Osteoblast (primary cell): Measurements from ENCODE around the gene RASGRP4. TPM values are rescaled to one million over a fixed set of nuclear protein-coding genes. Genes with fewer than 3 reads are reported as not detected.
A peak's percentile ranks its signal among the peaks of the same experiment; 100 is the strongest.

ENCODE experiments used
- DNase-seq: peaks from one replicate; pipeline ENCODE4 v3.0.0; 2011; ENCODE audit warnings: low spot score, mixed read lengths; ENCODE audit not compliant: insufficient read length; ENCODE audit errors: missing footprints
- H2AFZ ChIP-seq: 2 replicates; pipeline ENCODE4 v1.6.0; 2011; ENCODE audit warnings: mild to moderate bottlenecking, low read length
- H3K27ac ChIP-seq: 2 replicates; pipeline ENCODE4 v1.5.1; 2011; ENCODE audit warnings: mild to moderate bottlenecking, low read depth, low read length, moderate library complexity
- H3K27me3 ChIP-seq: 2 replicates; pipeline ENCODE4 v1.6.0; 2012; ENCODE audit warnings: mild to moderate bottlenecking, control low read depth, inconsistent platforms, low read length, moderate library complexity; ENCODE audit not compliant: insufficient read depth
- H3K36me3 ChIP-seq: 2 replicates; pipeline ENCODE4 v1.5.1; 2011; ENCODE audit warnings: mild to moderate bottlenecking, low read length, control low read depth, moderate library complexity; ENCODE audit not compliant: insufficient read depth
- H3K4me1 ChIP-seq: 2 replicates; pipeline ENCODE4 v1.5.1; 2011; ENCODE audit warnings: mild to moderate bottlenecking, low read length, control low read depth, moderate library complexity; ENCODE audit not compliant: insufficient read depth
- H3K4me2 ChIP-seq: 2 replicates; pipeline ENCODE4 v1.6.0; 2011; ENCODE audit warnings: mild to moderate bottlenecking, low read length; ENCODE audit not compliant: insufficient read depth
- H3K4me3 ChIP-seq: fragments of 200-600 bp; sonication (generic); 3 replicates; pipeline ENCODE4 v1.5.1; 2012; ENCODE audit warnings: mild to moderate bottlenecking, low read length, inconsistent platforms; ENCODE audit not compliant: insufficient read depth
- H3K79me2 ChIP-seq: 2 replicates; pipeline ENCODE4 v1.6.0; 2012; ENCODE audit warnings: mild to moderate bottlenecking, low read length, control low read depth, inconsistent platforms; ENCODE audit not compliant: insufficient read depth
- H3K9me3 ChIP-seq: 2 replicates; pipeline ENCODE4 v1.5.1; 2011; ENCODE audit warnings: low read depth, low read length, control low read depth
- H4K20me1 ChIP-seq: 2 replicates; pipeline ENCODE4 v1.6.0; 2012; ENCODE audit warnings: mild to moderate bottlenecking, low read length, control low read depth; ENCODE audit not compliant: insufficient read depth
- CTCF ChIP-seq: IDR thresholded peaks from 2 replicates; pipeline ENCODE4 v1.5.1; 2011; ENCODE audit warnings: mild to moderate bottlenecking, low read depth, low read length, moderate library complexity; ENCODE audit errors: extremely low read depth
- total RNA-seq: library from RNA; depleted of rRNA; stranded (reverse); fragments of >200 nt; gene quantifications from 2 replicates; pipeline ENCODE4 v1.2.3, GENCODE V29; 2012

The RASGRP4 gene
- total RNA-seq, 1 donor: not detected

- TF ChIP-seq CTCF: no peak
These were observed 63.7 kb downstream of the RASGRP4 start for GRCh38 chr19:38362076-38362945.

DNA sequence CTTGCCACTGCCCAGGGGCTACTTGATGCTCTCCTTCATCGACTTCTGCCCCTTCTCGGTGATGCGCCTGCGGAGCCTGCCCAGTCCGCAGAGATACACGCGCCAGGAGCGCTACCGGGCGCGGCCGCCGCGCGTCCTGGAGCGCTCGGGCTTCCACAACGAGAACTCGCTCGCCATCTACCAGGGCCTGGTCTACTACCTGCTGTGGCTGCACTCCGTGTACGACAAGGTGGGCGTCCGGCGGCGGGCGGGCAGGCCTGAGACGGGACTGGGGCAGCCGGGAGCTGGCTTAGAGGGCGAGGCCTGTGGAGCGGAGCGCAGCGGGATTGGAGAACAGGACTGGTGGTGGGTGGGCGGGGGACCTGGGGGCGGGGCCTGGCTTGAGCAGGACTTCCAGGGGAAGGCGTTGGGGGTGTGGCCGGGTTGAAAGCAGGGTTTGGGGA is 64.4 kb downstream of the RASGRP4 start:
- peaks cover 5% of the 10 kb centered on the region for H3K4me1 ChIP-seq
- H3K4me3 ChIP-seq: peak overlapping the region; percentile 70
- H3K79me2 ChIP-seq: no peaks in the 10 kb centered on the region
- H2AFZ ChIP-seq: peak overlapping the region; percentile 89
- H3K27me3 ChIP-seq: peaks cover 44% of the 10 kb centered on the region
- H3K4me2 ChIP-seq: peak overlapping the region; percentile 84
- peak; percentile 98 for DNase-seq
- no peak overlapping the region for H3K27ac ChIP-seq
- peaks cover 5% of the 10 kb centered on the region for H4K20me1 ChIP-seq
- H3K9me3 ChIP-seq: no peaks in the 10 kb centered on the region
- TF ChIP-seq CTCF: no peak
- no peaks in the 10 kb centered on the region for H3K36me3 ChIP-seq

More at GRCh38 chr19:38362076-38362945, 63.7 kb downstream of the RASGRP4 start:
- Histone ChIP-seq H3K36me3 (no peaks in the 10 kb centered on the region), H3K4me1 (peaks cover 5% of the 10 kb centered on the region), H3K4me3 (peak overlapping the region; percentile 70), H3K9me3 (no peaks in the 10 kb centered on the region), H3K27me3 (peaks cover 37% of the 10 kb centered on the region), H4K20me1 (peaks cover 5% of the 10 kb centered on the region), H3K4me2 (peak overlapping the region; percentile 84), H3K79me2 (no peaks in the 10 kb centered on the region), H2AFZ (peak overlapping the region; percentile 89), H3K27ac (no peak overlapping the region)
- peak; percentile 95 for DNase-seq

- TF ChIP-seq CTCF: no peak
- peaks cover 49% of the 10 kb centered on the region for H3K27me3 ChIP-seq
- peaks cover 5% of the 10 kb centered on the region for H3K4me1 ChIP-seq
These were observed 65.0 kb downstream of the RASGRP4 start for GRCh38 chr19:38360839-38361631.

More at GRCh38 chr19:38360839-38361631, 65.0 kb downstream of the RASGRP4 start:
- peaks cover 5% of the 10 kb centered on the region for H4K20me1 ChIP-seq
- no peaks in the 10 kb centered on the region for H3K79me2 ChIP-seq
- H3K4me3 ChIP-seq: peak overlapping the region; percentile 70
- no peaks in the 10 kb centered on the region for H3K9me3 ChIP-seq
- DNase-seq: no peak
- H3K36me3 ChIP-seq: no peaks in the 10 kb centered on the region
- H2AFZ ChIP-seq: peak overlapping the region; percentile 65
- H3K27ac ChIP-seq: no peak overlapping the region
- H3K4me2 ChIP-seq: peak overlapping the region; percentile 84
